GM18858 (cell line): ENCODE results near the gene POU2F3.

Experiments
- ATAC-seq: cut with Tn5 transposase; IDR thresholded peaks from one replicate; pipeline ENCODE4 v1.9.1; 2021; ENCODE audit not compliant: unreplicated experiment

Gene POU2F3

DNA sequence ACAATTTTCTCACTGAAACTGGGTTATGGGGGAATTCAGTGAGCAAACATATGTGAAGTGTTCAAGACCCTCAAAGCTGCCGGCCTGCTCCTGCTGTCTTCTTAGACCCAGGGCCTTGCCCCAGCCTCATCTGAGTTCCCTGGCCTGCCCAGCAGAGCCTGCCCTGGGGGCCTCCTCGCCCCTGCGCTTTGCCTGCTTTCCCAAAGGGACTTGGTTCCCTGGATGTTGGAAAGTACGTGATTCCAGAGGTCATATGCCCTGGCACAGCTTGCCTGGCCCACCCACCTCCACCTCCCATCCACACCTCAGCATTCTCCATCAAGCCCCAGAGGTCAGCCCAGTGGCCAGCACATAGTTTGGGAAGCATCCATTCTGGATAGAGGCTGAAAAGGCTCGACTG is 13.7 kb upstream of the POU2F3 start:
- no peak for ATAC-seq

DNA sequence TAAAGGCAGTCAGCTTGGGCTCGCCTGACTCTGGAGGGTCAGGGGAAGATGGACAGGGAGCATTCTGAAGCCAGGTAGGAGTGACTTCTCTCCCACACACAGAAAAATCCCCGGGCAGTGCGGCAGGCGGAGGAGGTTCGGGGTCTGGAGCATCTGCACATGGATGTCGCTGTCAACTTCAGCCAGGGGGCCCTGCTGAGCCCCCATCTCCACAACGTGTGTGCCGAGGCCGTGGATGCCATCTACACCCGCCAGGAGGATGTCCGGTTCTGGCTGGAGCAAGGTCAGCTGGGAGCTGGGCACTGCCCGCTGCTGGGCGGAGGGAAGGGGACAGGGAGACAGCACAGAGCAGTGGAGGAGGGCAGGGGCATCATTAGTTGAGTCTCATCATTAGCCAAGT is 13.2 kb upstream of the POU2F3 start:
- no peak for ATAC-seq

DNA sequence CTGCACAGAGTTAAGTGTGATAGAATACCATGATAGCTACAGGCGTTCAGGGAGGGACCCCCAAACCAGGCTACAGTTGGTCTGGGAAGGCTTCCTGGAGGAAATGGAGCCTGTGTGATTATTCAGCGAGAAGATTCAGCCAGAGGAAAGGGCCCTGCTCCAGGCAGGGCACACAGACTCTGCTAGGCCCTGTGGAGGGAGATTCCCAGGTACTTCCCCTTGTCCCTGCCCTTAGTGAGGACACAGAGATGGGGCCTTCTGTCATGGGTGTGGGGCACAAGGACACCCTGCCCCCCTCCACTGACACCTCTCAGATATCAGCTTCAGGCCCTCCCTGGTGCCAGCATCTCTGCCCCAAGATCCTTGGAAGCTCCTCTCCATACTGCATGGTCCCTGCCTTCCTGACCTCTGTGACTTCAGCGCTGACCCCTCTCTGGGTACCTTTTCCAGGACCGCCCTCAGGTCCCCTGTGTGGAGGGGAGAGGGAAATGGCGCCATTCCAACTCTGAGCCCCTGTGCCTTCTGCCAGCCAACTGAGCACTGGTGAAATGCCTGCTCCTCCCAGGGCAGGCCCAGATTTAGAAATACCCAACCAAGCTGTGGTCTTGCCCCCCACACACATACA is 12.6 kb upstream of the POU2F3 start:
- no peak for ATAC-seq

DNA sequence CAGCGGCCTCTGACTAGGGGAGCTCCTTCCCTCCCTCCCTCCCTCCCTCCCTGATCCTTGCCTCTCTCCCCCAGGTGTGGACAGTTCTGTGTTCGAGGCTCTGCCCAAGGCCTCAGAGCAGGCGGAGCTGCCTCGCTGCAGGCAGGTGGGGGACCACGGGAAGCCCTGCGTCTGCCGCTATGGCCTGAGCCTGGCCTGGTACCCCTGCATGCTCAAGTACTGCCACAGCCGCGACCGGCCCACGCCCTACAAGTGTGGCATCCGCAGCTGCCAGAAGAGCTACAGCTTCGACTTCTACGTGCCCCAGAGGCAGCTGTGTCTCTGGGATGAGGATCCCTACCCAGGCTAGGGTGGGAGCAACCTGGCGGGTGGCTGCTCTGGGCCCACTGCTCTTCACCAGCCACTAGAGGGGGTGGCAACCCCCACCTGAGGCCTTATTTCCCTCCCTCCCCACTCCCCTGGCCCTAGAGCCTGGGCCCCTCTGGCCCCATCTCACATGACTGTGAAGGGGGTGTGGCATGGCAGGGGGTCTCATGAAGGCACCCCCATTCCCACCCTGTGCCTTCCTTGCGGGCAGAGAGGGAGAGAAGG is 11.1 kb upstream of the POU2F3 start:
- no peak for ATAC-seq

DNA sequence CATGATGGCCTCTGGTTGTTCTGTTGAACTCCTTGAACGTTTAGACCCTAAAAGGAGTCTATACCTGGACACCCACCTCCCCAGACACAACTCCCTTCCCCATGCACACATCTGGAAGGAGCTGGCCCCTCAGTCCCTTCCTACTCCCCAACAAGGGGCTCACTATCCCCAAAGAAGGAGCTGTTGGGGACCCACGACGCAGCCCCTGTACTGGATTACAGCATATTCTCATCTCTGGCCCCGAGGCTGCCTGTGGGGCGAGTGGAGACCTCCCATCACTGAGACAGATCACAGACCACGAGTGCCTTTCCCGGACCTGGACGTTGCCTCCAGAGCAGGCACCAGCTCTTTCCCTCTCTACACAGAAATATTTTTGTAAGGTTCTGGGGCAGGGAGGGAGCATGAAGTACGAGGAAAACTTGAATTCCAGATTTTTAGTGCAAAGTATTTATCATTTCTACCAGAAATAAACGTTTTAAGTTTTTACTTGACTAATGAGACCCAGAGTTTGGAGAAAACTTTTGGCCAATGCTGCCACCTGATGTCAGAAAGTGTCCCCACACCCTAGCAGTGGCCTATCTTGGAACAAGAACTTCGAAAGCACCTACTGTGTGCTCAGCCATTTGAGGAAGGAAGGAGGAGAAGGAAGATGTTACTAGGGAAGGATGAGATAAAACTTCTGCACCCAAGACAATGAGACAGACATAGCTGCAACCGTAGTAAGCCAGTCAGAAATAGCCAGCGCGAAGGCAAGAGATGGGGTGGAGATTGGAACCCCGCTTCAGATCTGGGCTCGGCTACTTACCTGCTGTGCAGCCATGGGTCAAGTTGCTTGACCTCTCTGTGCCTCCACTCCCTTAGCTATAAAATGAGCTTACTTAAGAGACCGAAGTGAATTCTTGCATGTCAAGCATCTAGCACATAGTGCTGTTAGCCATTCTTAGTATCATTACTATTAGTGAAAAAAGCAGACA is 10.2 kb upstream of the POU2F3 start:
- no peak for ATAC-seq

DNA sequence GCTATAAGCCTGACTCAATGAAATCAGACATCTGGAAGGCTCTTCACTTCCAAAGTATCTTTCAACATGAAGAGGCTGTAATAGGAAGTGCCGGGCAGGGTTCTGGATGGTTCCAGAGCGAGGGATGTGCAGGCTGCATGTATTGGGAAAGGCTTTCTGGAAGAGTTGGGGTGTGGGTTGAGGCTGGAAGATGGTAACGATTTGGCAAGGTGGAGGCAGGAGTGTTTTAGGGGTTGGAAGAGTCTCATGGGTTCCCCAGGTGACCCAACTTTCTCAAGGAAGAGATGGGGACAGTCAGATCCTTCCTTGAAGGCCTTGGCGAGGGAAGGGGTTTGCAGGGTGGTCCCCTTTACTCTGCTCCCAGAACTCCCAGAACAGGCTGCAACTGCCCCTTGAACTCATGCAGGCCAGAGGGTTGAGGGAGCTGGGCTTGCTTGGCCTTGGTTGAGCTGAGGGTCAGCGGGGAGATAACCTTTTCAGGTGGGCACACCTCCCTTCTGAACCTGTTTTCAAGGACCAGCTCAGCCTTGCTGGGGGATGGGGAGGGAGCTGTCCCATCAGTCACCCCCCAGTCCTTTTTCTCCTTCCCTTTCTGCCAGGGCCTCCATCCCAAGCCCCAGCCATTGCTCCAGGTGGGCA is 9.4 kb upstream of the POU2F3 start:
- no peak for ATAC-seq

DNA sequence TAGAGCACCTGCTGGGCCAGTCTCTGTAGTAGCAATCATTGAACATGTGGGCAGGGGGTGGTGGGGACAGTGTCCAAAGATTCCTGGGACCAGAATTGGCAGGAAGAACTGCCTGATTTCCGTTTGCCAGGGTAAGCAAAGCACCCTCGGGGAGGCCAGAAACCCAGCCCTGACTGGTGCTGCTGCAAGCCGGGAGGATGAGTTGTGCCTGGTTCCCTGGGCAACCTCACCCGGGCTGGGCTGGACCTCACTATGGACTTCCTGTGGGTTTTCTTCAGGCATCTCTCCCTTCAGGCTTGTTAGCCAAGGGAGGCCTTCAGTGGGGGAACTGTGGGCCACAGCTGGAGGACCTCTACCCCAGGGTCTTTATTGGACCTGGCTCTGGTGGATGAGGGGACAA is 8.0 kb upstream of the POU2F3 start:
- no peak for ATAC-seq

DNA sequence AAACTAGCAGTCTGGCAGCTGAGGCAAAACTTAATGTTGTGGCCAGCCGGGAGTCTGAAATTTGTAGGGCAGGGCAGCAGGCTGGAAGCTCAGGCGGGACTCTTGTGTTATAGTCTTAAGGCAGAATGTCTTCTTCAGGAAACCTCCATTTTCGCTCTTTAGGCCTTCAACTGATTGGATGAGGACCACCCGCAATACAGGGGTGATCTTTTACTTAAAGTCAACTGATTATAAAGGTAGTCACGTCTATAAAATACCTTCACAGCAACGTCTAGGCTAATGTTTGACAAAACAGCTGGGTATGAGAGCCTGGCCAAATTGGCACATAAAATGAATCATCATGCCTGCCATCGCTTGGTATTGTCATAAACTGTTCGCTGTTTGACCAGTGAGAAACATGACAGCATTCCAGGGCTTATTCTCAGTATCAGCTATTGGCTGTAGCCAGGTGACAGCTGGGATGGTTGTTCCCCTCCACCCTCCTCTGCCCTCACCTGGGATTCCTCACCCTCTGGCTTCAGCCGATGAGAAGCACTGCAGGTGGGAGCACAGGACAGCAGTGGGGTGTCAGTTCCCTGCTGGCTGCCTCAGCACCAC is 6.6 kb upstream of the POU2F3 start:
- no peak for ATAC-seq

DNA sequence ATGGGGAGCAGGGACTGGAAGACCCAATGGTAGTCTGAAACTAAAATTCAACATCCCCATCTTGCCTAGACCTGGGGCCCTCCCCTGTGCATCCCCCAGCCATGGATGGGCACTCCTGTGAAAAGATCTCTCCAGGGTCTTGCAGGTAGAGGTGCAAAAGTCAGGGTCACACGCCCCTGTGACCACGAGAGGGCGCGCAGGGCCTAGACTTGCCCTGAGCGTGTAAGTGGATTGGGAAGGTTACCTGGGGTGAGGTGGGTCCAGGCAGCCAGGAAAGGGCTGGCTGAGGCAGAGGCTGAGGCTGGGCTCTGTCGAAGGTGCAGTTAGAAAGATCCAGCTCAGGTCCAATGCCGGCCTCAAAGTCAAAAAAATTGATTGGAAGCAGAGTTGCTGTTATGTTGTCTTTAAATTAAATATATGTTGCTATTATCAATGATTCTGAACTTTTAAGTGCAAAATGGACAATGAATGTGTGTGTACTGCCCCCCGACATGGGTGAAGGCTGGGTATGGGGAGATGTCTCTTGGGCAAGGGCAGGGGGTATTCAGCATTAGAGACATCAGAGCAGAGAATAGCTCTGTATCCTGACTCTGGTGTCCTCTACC is 4.8 kb upstream of the POU2F3 start:
- no peak for ATAC-seq

DNA sequence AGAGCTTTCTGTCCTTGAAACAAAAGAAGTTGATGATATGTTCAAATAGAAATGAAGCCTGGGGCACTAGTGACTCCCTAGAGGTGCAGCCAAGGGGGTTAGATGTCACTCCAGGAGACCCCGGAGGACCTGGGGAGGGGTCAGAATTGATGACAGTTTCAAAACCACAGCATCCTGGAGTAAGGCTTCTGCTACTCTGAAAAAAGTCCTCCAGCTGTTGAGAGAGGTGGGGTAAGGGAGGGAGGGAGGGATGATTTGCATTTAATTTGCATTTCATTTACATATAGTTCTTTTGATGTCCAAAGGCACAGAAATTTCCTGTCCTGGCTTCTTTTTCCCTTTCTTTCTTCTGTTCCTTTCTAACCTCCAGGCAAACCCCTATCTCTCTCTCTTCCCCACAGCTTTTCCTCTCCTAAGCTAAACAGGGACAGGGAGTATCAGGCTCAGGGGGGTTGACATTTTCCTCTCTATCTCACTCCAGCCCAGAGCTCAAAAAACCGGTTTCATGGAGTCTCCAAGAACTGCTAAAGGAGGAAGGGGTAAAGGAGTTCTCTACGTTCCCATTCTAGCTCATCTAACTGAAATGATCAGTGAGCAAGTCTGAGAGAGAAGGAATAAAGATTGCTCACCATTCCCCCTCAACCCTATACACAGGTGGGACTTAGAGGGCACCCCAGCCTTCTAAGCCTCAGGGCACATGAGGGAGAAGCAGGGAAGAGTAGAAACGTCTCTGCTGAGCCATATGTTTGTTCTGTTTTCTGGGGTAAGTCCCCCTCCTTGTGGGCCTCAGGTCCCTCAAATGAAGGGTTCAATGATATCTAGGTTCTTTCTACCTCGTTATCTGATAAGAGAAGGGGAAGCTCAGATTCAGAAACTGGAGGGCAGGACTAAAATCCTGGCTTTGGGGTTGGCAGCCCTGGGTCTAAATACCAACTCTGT is 3.5 kb upstream of the POU2F3 start:
- ATAC-seq = no peak

DNA sequence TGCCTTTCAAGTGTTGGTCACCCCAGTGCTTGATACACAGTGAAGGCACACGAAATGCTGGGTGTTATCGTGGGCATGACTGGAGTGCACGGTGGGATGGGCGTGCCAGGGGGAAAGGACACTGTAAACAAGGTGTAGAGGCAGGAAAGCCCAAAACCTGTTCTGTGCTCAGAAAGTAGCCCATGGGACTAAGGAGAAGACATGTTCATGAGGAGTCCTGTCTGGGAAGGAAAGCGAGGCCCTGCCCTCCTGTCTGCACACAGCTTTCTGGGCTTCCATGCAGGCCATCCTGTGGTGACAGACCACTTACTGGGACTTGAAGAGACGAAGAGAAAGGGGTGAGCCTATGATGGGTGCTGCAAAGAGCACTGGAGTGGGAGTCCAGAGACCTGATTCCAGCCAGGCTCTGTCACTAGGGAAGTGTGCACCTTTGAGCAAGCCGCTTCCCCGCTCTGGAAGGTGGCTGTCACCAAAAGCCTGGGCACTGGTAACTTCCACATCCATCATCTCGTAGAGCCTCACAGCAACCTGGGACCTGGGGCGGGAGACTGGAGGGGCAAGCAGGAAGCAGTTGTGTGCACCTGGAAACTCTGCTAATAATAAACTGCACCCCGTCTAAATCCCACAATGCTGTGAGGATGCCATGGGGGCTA is 846 bp upstream of the POU2F3 start:
- ATAC-seq = no peak

DNA sequence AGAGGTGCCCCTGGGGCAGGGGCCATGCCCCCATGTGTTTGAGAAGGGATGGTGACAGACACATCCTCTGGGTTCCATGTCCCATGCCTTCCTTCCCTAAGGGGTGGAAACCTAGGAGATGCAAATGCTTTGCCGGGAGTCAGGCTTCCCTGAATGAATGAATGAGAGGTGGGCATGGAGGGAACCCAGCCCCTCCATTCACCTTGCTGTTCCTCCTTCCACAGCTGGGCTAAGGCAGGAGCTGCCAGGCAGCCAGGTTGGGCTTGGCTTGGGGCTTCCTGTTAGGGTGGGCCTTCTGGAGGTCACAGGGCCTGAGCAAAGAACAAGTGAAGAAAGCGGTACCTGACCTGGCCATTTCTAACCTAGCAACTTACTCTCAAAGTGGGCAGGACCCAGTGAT is 926 bp downstream of the POU2F3 start:
- ATAC-seq = no peak

DNA sequence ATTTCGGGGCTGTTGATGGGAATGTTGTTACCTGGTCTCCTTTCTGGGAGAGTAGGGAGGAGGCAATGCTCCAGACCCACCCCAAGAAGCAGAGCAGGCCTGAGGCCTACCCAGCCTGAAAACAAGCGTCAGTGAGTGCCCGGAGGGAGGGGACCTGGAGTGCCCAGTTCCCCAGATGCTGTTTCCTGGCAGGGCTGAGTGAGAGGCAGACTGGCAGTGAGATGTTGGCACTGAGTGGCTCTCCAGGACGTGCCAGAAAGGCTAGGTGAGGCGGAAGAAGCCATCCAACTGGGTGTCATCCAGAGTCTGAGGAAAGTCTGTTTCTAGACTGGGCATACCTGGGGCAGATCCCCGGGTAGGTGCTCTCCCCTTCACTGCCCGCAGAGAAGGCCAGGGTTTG is 1.3 kb downstream of the POU2F3 start:
- ATAC-seq = no peak

DNA sequence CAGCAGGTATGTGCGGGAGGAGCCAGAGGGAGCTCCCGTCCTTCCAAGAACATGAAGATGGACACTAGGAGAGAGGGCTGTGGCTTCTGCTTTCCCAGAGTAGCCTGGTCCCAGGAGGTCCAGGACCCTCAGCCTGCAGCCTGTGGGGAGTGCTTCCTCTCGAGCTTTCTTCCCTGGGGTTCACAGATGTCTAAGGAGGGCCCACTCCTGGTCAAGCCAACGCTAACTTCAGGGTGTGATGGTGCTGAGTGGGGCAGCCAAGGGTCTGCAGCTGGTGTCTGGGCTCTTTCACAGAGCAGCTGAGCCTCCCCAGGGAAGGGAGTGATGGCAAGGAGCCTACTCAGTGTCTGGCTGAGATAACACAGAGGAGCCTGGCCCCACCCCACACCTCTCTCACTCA is 3.3 kb downstream of the POU2F3 start:
- ATAC-seq = no peak

DNA sequence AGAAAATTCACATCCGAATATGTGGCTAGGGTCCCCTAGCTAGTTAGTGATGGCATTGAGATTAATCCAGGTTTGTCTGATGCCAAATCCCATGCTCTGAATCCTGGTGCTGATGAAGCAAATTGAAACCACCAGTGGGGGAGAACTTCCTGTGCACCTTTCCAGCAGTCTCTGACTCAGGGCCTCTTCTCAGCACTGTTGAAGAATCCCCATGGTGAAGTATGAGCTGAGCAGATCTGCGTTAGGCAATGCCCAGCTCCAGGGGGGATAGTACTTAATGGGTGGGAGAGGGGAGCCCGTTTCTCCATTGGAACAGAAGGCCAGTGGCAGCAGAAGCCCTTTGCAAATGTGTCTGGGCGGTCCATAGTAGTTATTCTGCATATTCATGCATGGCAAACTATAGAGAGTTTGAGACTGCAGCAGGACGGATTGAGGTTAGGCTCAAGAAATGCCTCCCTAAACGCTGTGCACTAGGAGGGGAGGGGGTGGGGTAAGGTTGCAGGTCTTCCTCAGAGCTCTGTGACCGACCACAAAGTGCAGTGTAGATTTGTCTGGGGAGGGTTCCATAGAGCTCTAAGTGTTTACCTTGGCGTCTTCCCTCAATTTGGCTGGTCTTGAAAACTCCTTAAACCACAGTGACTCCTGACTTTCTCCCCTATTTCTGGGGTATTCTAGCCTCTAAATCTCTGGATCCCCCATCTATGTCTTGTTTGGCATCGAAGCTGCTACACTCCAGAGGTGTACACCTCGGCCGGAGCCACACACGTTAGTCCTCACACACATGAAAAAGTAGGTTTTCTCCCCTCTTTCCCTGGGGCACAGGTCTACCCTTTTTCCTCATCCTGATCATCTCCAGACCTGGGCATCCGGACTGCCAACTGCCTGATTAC is 4.8 kb downstream of the POU2F3 start:
- ATAC-seq = no peak

DNA sequence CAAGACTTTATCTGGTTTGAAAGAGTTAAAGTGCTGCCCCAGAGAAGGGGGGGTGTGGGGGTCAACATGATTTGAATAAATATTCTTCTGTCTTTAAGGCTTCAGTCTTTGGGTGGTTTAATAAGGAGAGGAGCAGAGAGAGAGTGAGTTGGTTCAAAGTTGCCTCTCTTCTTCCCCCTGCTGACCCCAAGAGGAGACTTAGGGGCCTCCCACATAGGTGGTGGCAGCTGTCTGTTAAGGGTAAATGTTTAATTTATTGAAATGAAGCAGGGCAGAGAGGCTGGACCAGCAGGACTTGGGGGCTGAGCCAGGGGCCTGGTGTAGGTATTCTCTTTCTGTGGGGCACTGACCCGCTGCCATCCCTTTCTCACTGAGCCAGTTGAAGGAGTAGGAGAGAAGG is 5.5 kb downstream of the POU2F3 start:
- ATAC-seq = no peak

DNA sequence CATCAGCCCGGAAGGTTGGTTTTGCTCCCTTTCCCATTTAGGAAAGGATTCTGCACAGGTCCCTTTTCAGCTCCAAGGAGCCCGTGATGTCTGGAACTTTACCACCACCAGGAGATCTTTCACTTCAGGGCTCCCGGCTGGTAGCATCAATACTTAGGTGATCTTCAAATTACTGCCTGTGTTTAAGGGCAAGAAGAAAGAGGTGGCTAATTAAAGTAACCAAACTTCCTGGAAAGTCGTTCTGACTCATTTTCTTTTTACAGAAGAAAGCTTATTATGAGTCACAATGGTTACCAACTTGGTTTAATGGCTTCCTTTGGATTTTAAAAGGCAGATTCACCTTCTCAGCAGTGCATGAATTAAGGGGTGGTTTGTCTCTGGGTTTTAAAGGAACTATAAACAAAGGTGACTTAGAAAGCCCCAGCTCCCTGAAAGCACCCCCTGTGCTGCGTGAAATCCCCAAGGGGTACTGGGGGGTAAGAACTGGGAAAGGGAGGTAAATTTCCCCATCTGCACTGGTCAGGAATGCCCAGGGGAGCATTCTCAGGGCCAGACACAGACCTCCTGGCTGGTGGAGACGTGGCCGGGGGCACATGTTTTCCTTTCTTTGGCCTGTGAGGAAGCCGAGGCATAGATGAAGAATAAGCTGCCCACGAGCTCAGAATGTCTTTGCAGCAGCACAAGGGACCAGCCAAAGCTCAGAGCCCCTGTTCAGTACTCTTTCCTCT is 8.8 kb downstream of the POU2F3 start:
- ATAC-seq = no peak
